Forelimb muscle (tissue), 1 donor: Measurements from ENCODE around the gene PHF23. TPM values are rescaled to one million over a fixed set of nuclear protein-coding genes. Genes with fewer than 3 reads are reported as not detected.
A peak's percentile ranks its signal among the peaks of the same experiment; 100 is the strongest.

ENCODE experiments used
- DNase-seq: peaks from one replicate; pipeline ENCODE4 v3.0.0-alpha.2; 2013; ENCODE audit warnings: low read depth
- polyA plus RNA-seq: library from polyadenylated mRNA; unstranded; fragments of 120-200 nt; gene quantifications from one replicate; pipeline ENCODE4 v1.2.1, GENCODE V29; 2013; ENCODE audit not compliant: insufficient read length

The PHF23 gene
- polyA plus RNA-seq, 1 donor, result 35.7 TPM

DNA sequence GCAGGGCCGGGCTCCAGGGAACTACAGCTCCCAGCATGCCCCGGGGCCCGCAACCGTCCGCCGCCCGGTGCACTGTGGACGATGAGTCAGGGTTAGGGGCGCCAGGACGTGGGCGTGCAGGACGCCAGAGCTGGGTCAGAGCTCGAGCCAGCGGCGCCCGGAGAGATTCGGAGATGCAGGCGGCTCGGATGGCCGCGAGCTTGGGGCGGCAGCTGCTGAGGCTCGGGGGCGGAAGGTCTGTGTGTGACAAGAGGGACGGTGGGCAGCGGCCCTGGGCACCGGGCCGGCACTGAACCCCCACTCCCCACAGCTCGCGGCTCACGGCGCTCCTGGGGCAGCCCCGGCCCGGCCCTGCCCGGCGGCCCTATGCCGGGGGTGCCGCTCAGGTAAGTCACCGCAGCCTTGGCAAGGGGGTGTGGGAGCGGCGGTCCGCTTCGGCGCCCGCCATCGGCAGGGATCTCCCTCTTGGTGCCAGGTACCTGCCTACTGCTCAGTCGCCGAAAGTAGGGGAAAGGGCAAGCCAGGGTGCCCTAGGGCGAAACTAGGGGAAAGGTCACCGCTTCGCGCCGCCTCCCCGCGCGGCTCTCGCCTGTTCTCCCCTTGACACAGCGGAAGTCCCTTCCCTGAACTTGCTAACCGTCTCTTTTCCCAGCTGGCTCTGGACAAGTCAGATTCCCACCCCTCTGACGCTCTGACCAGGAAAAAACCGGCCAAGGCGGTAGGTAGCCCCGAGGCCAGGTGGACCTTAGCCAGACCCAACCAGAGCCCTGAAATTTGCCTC, 19.3 kb downstream of the PHF23 start, which contains the start of the genes ACADVL and DLG4:
TSS of gene ACADVL (plus strand) at position 127 of the 781 bp plus-strand sequence. CDS start at position 174, 47 bp downstream.
TSS of gene DLG4 (minus strand) at position 25 of the 781 bp plus-strand sequence.
- DNase-seq, result peak; percentile 70

DNA sequence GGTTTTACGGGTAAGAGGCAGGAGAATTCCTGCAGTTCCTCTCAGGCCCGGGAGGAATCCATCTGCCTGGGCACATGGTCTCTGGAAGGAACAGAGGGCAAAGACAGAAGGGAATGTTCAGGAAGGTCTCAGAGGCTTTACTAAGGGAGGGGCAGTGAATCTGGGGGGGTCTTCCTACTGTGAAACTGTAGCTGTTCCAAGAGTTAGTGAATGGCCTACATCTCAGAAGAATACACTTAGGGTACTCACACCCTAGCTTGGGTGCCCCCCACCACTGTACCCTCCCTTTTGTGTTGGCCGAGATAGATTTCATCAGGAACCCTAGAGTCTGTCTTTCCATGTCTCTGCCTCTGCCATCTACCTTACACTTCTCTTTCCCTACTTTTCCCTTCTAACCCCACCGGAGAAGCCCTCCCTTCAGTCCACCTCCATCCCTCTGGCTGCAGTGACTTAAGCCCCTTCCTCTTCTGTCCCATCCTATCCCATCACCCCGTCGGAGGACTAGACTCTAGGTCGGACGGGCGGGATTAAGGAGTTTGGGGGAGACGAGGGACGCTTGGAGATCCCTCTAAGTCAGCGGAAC, 19.9 kb downstream of the PHF23 start:
- no peak for DNase-seq

DNA sequence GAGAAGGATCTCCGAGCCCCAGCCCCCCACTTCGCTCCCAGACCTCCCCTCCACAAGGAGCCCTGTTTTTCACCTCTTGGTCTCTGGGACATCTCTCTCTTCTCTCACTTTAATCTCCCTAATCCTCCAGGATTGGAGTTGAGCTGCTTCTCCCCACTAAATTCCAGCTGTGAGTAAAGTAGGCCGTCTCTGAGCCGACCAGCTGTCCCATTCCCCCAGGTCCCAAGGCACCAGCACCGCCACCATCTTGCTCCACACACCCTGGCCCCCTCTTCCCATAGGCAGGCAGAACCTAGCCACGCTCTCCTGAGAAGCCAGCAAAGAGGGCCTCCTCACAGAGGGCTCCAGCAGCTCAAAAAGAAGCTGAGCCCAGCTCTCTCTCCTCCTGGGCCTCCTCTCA, 20.5 kb downstream of the PHF23 start:
- DNase-seq, result no peak

DNA sequence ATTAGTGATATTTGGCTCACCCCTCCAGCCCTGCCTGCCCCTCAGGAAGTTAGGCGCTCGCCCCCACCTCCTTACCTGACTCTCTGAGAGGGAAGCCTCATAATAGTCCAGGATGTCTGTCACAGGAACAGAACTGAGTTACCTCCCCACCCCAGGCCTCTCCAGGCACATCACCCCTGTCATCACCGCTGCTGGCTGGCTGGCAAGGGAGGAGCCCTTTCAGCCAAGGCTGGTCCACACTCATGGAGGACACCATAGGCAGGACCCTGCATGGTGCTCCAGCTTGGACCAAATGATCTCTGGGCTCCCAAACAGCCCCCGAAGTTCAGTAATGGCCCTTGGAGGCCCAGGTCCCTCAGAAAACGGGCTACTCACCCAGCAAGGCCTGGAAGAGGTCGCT, 21.1 kb downstream of the PHF23 start:
- no peak for DNase-seq

DNA sequence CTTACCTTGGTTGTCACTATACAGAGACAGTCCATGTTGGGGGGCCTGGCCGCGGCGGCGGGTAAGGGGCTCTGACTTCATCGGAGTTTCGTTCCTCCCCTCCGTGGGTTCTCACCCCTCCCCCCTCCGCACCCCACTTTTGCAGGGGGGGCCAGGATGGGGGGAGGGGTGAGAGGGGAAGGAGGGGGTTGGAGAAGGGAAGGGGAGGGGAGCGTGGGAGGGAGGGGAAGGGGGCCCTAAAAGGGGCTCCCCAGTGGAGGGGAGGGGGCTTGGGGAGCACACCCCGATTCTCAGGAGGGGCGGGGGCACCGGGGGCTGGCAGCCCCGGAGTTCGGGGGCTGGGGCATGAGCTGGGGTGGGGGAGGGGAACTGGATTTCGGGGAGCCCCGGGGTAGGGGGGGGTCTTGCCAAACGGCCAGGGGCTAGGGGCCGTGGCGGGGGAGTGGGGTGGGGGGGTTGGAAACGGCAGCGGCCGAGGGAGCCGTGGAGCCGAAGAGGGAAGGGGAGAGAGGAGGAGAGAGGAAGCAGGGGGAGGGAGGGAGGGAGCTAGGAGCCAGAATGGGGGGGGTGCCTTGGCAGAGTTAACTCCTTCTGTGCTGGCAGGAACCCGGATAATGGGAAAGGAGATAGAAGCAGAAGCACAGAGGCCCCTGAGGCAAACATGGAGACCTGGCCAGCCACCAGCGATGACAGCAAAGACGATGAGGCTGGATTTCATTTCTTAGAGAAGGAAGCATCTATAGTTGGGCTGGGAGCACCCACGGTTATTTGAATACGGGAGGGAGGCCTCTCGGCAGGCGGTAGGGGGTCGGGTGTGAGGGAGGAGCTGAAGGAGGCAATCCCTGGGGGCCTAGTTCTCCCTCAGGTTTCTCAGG, 21.9 kb downstream of the PHF23 start:
- no peak for DNase-seq

DNA sequence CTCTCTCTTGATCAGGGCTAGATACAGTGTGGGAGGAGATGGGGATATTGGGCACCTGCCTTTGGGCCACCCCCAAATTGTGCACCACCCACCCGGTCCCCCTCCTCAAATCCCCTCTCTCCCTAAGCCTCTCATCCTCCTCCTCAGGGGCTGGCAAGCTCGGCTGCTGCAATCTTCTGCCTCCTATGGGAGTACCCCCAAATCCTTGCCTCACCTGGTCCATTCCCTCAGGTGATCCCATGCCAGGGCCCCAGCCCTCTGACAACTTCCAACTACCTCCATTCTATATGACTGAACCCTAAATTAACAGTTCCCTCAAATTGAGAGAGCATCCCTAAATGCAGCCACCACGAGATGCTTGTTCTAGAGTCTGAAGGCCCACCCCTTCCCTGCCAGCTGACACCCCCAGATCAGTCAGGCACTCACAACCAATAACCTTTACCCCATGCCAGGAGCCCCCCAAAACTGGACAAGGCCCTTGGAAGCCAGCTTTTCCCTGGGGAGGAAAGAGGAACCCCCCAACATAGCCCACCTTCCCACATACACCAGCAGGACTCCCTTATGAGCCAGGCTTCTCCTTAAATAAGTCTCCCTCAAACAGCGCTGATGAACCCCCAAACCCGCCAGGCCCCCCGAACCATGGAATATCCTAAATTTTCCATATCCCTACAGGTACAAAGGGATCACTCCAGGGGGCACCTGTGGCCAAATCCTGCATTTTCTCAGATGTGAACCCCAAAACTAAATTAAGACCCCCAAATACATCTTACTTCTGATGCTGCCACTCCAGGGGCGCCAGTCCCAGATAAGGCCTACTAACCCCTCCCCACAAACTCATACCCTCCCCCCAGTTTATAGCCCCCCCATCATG, 22.8 kb downstream of the PHF23 start:
- no peak for DNase-seq

DNA sequence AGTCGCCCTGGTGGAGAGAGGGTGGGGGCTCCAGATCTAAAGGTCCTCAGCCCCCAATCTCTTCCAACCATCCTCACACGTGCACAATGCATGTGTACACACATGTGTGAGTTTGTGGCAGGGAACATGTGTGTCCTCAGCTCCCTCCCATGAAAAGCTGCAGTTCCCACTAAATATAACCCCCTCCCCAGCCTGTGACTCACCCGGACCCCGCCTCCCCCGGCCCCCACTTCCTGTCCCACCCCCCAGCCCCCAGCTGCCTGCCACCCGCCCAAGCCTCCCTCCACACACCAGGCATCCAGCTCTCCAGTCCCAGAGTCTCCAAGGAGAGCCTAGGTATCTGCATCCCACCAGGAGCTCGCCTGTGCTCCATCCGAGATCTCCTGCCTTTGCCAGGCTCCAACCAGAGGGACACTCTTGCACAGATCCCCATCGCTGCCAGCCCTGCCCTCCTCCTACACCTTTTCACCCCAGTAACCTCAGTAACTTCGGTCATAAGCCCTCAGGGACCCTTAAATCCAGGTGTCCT, 23.5 kb downstream of the PHF23 start:
- no peak for DNase-seq

DNA sequence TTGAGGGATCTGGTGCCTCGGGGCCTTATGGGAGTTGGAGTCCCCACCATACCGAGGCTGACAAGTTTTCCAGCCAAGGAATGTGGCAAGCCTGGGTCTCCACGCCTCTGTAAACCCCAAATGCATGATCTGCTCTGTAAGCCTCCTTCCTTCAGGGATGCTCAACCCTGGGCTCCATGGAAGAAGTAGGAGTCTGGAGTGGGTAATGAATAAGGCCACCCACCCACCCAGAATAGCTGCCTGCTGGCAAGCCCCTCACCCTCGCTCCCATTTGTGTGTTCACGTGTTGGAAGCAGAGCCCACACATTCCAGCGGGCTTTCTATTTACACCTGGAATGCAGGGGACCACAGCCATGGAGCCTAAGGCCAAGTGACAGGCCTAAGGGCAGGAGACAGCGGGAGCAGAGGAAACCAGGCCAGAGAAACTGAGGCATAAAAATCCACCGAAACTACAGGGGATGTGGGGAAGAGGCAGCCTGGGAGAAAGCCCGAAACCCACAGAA, 24.1 kb downstream of the PHF23 start:
- DNase-seq, result no peak

DNA sequence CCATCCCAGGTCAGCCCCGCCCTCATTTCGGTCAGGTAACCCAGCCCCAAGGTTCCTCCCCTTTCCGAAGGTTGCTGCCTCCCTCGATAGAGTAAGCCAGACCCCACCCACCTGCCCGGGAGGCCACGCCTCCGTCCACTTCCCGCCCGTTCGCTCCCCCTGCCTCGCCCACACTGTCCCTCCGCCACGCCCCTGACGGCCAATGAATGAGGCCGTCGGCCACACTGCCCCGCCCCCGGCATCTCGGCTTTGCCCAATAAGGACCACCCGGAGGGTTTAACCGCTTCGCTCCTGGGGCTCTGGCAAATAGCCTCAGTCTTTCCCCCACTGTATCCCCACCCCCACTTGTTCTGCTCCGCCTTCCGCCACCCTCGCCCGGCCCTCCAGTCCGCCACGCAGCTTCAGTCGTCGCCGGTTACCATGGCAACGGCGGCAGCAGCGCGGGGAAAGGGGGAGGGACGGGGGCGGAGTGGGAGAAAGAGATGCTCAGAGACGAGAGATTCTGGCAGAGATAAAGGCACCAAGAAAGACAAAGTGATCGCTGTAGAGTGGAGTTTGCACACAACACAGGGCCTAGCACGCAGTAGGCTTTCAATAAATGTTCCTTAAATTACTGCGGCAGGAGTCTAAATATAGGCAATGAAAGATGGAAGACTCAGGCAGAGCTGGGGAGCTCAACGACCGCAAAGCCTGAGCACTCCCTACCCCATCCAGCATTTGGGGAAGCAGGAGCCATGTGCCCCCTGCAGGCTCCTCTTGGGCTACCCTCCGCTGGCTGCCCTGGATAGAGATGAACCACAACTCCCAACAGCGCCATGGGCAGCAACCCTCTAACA, 24.7 kb downstream of the PHF23 start:
- DNase-seq, result peak; percentile 90

DNA sequence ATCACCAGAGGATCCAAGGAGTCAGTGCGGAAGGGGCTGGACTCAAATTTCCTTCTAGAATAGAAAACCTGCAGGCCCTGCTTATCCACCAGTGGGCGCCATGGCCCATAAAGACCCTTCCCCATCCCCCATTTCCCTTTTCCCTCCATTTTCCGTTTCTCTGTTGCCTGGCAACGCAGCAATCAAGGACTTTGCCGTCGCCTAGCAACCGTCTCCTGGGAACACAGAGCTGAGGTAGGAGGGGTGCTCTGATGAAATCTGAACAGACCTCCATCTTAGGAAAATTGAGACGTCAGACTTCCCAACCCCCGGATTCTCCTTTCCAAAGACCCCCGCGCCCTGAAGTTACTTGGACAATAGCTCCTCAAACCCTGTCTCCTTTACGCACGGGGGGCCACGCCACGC, 25.4 kb downstream of the PHF23 start:
- peak; percentile 84 for DNase-seq

DNA sequence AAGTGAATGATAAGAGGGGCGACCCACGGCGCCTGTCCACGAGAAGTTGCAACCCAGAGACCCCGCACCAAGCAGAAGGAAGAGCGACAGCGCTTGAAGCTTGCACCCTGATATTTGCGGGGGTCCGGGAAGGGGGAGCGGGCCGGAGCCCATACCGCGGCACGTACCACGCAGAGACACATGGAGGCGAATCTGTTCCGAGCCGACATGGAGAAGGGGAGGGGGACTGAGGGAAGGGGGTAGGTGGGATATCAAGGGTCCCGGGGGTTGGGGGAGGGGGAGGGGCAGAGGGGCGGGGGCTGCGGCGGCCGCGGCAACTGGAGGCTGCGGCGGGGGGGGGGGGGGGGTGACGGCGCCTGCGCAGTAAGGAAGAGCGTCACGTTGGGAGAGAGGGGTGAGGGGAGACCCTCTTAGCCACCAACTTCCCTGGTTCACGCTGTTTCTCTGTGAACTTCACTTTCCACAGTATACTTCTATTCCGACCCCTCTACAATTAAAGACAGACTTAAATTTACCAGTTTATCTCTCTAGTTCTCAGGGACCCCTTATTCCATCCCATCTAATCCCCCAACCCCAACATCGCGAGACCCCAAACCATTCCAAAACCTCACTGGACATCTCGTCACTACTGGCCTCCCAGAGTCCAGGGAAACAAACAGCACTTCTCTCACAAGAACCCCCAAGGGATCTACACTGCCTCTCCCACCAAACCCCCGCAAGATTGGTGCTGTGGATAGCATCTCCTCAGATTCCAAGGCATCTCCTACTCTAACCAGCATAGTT, 27.6 kb downstream of the PHF23 start:
- DNase-seq, result no peak

DNA sequence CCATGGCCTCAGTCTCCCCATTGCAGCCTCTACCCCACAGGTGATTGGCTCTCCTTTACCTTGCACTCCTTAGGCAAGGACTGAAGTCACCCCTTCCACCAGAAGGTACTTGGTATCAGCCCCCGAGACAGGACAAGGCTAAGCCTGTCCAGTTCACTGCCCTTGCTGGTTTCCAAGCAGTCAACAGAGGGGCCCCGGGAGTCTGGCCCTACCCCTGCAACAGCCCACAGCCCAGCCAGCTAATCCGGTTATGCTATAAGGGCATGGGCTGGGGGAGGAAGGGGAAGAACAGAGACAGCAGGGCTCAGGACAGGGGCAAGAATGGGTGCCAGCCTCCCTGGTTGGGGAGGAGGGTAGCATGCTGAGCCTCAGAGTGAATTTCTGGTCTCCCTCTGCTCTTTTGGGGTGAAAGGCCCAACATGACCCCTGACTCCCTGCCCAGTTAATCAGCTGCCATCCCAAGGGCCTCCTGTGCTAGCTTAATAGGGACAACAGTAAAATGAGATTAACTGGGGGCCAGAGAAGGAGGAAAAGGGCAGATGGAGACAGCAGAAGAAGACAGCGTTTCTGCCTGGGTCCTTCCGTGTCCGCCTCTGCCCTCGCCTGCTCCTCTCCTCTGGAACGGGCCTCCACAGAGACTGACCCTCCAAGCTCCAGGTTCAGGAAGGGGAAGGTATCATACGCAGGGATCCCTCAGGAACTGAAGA, 30.4 kb downstream of the PHF23 start:
- no peak for DNase-seq

DNA sequence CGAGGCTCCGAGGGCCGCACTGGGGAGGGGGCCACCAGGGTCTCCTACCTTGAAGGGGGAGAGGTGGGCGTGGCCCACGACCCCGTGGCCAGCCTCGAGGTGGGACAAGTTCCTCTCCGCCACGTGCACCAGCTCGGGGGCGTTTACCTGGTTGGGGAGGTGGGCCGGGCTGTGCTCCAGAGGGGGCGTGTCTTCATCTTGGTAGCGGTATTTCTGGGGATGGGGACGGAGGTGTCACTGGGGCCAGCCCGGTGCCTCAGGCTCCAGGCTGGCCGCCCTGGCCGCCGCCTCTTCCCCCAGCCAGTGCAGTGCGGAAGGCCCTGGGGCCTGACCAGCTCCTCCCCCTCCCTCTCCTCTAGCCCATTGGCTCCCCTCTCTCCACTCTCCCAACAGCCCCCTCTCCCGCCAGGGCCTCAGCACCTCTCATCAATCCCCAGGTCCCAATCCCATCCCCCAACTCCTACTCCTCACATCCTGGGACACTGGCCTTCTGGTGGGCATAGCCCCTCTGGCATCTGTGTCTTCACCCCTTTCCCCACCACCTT, 31.2 kb downstream of the PHF23 start:
- DNase-seq, result no peak

DNA sequence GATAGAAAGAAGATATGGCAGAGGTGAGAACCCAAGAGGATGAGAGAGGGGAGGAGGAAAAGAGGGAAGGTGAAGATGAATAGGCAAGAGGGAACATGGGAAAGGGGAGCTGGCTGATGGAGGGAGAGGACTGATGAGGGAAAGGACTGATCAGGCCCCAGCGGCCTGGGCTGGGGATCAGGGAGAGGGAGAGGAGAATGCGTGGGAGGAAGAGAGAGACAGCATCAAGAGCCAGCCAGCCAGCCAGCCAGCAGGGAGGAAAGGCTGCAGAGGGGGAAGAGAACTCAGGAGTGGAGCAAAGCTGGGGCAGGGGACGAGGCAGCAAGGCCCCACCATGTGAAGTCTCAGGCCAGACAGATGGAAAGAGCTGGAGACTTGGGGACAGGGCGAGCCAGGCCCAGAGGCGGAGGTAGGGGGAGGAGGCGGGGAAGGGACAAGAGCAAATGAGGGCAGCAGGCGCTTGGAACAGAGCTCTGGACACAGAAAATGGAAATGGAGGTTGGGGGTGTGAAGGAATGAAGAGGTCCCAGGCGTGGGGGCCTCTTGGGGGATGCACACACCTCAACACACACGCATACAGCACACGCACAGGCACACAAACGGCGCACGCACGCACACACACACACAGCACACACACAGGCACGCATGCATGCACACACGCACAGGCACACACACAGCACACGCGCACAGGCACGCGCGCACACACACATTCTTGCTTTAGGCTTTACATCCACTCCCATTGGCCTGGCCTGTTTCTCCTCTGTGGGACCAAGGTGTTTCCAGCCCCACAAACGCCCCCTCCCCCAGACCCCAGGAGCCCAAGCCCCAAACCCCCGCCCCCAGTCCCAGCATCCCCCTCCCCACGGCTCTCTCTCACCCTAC, 31.9 kb downstream of the PHF23 start:
- DNase-seq, result no peak

DNA sequence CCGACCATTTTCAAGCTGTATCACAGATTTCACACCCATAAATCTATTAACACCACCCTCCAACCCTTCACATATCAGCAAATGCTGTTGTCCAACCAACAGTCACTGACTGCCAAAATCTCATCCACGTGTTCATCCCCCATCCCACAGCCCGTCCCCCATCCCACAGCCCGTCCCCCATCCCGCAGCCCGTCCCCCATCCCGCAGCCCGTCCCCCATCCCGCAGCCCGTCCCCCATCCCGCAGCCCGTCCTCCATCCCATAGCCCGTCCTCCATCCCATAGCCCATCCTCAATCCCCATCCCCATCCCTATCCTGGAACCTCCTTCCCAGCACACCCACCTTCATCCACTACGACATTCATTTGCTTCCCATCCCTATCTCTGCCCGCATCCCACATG, 33.7 kb downstream of the PHF23 start:
- no peak for DNase-seq

DNA sequence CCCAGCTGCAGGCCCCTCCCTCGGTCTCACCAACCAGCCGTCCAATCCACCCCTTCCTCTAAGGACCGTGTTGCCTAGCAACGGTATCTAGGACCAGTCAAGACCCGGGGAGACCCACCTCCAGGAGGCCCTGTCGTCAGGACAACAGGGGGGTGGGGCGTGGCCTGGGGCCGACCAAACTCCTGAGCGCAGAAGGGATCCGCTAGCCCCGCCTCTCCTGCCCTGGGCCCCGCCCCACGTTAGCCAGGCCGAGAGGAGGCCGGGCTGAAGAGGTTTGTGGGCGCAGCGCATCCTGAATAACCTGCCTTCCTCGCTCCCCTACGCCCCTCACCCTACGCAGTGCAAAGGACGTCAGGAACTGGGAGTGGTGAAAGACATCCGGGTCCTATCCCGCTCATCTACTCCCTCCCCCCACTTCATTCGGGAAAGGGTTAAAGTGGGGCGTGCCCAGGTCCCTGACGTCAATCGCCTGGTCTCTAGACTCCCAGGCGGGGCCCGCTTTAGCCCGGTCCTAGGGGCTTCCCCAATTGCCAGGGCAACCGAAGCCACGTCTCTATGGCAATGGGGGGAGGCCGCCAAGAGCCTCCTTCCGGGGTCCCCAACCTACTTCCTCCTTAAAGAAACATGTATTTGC, 34.3 kb downstream of the PHF23 start:
- no peak for DNase-seq

DNA sequence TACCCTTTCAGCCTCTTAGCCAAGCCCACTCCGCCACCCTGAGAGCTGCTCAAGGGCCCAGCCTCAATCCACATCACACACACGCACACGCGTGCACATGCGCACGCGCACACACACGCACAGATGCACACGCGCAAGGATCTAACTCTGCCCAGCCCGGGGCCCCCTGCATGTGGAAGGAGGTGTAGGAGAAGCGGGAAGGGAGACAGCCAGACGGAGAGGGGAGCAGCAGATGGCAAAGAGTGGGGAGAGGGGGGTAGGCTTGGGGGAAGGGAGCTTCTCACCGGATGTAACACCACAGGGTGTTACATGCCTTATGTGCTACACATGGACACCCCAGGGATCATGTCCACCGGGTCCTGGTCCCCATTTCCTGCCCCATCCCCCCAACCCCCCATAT, 34.9 kb downstream of the PHF23 start:
- no peak for DNase-seq
